Activated naive CD4-positive, alpha-beta T cell treated with anti-CD3 and anti-CD28 coated beads for 36 hours (primary cell): ENCODE measurements around the gene UFC1. TPM values are rescaled to one million over a fixed set of nuclear protein-coding genes. Genes with fewer than 3 reads are reported as not detected.

ENCODE experiments used
- CTCF ChIA-PET: fragments of 350-600 bp; sonication (Branson Sonifier 250); formaldehyde crosslinking; loops from one replicate; lab custom pipeline; 2021; ENCODE audit warnings: antibody characterized with exemption; lab: Charles Lee
- DNase-seq: peaks from one replicate; pipeline ENCODE4 v3.0.0-alpha.2; 2020
- H3K27ac Mint-ChIP-seq: one replicate; pipeline ENCODE4 v1.8.0; 2021; ENCODE audit warnings: mild to moderate bottlenecking, mixed read lengths
- H3K27me3 Mint-ChIP-seq: one replicate; pipeline ENCODE4 v1.8.0; 2021; ENCODE audit warnings: low read depth, mixed read lengths
- H3K36me3 Mint-ChIP-seq: one replicate; pipeline ENCODE4 v1.8.0; 2021; ENCODE audit warnings: low read depth, mixed read lengths
- H3K4me1 Mint-ChIP-seq: one replicate; pipeline ENCODE4 v1.8.0; 2021; ENCODE audit warnings: low read depth, mixed read lengths
- H3K4me3 Mint-ChIP-seq: one replicate; pipeline ENCODE4 v1.8.0; 2021; ENCODE audit warnings: mild to moderate bottlenecking, moderate library complexity, mixed read lengths
- H3K9me3 Mint-ChIP-seq: one replicate; pipeline ENCODE4 v1.8.0; 2021; ENCODE audit warnings: mixed read lengths
- intact Hi-C: fragments of 100-400 bp; cut with micrococcal nuclease; formaldehyde crosslinking; loops from one replicate; pipeline ENCODE4 v1.15.1; 2023
- total RNA-seq, 2 experiments: library from RNA; stranded (reverse); gene quantifications; one replicate each; pipeline ENCODE4 v1.2.3, GENCODE V29; 2021

UFC1 gene
- total RNA-seq, 2 experiments from 2014 or later, result 89.4 to 94.9 TPM

GRCh38 chr1:161121042-161121650 lies 32.6 kb upstream of the UFC1 start:
- no peaks in the 10 kb centered on the region for H3K27me3 Mint-ChIP-seq
- DNase-seq, result no peak
- CTCF ChIA-PET, result interaction anchor here (0.8 to 2.1 kb wide), 3 partner anchors 12 to 24 kb away, joined by 4 to 11 read pairs (median 5); partner anchors contain the start of gene DEDD
- peak overlapping the region; percentile 88 for H3K27ac Mint-ChIP-seq
- H3K36me3 Mint-ChIP-seq, result peaks cover 47% of the 10 kb centered on the region
- H3K4me3 Mint-ChIP-seq, result no peak overlapping the region
- intact Hi-C loops, result no loop called here
- H3K4me1 Mint-ChIP-seq, result peaks cover 46% of the 10 kb centered on the region
- no peaks in the 10 kb centered on the region for H3K9me3 Mint-ChIP-seq

GRCh38 chr1:161121834-161122233 lies 31.9 kb upstream of the UFC1 start:
- H3K27me3 Mint-ChIP-seq, result no peaks in the 10 kb centered on the region
- H3K9me3 Mint-ChIP-seq, result no peaks in the 10 kb centered on the region
- H3K4me3 Mint-ChIP-seq, result no peak overlapping the region
- intact Hi-C loops, result no loop called here
- CTCF ChIA-PET, result interaction anchor here (0.8 to 2.1 kb wide), 3 partner anchors 11 to 24 kb away, joined by 4 to 11 read pairs (median 5); partner anchors contain the start of gene DEDD
- no peak for DNase-seq
- peaks cover 43% of the 10 kb centered on the region for H3K4me1 Mint-ChIP-seq
- H3K27ac Mint-ChIP-seq, result peak overlapping the region; percentile 88
- peaks cover 47% of the 10 kb centered on the region for H3K36me3 Mint-ChIP-seq

GRCh38 chr1:161122967-161123366 lies 30.8 kb upstream of the UFC1 start:
- peak overlapping the region; percentile 38 for H3K27ac Mint-ChIP-seq
- no peak for DNase-seq
- no peak overlapping the region for H3K4me3 Mint-ChIP-seq
- CTCF ChIA-PET, result no interaction called here
- H3K27me3 Mint-ChIP-seq, result no peaks in the 10 kb centered on the region
- no peaks in the 10 kb centered on the region for H3K9me3 Mint-ChIP-seq
- intact Hi-C loops, result no loop called here
- H3K4me1 Mint-ChIP-seq, result peaks cover 52% of the 10 kb centered on the region
- peaks cover 52% of the 10 kb centered on the region for H3K36me3 Mint-ChIP-seq

GRCh38 chr1:161127649-161128048 lies 26.1 kb upstream of the UFC1 start:
- H3K4me1 Mint-ChIP-seq, result peaks cover 55% of the 10 kb centered on the region
- no peak overlapping the region for H3K4me3 Mint-ChIP-seq
- H3K27ac Mint-ChIP-seq, result no peak overlapping the region
- H3K36me3 Mint-ChIP-seq, result peaks cover 52% of the 10 kb centered on the region
- H3K27me3 Mint-ChIP-seq, result no peaks in the 10 kb centered on the region
- DNase-seq, result no peak
- CTCF ChIA-PET, result interaction anchor here (1.8 kb wide), 1 partner anchor 11 kb away, joined by 8 read pairs; no protein-coding TSS in a partner anchor
- intact Hi-C loops, result no loop called here
- H3K9me3 Mint-ChIP-seq, result no peaks in the 10 kb centered on the region

GRCh38 chr1:161128591-161129420 lies 25.0 kb upstream of the UFC1 start:
- intact Hi-C loops, result no loop called here
- no peaks in the 10 kb centered on the region for H3K27me3 Mint-ChIP-seq
- peaks cover 45% of the 10 kb centered on the region for H3K36me3 Mint-ChIP-seq
- H3K9me3 Mint-ChIP-seq, result no peaks in the 10 kb centered on the region
- CTCF ChIA-PET, result interaction anchor here (1.2 to 1.8 kb wide), 2 partner anchors 10 to 14 kb away, joined by 3 to 8 read pairs; no protein-coding TSS in a partner anchor
- H3K4me3 Mint-ChIP-seq, result no peak overlapping the region
- H3K4me1 Mint-ChIP-seq, result peaks cover 55% of the 10 kb centered on the region
- no peak for DNase-seq
- H3K27ac Mint-ChIP-seq, result peak overlapping the region; percentile 69

- intact Hi-C loops, result loop anchor here (10.0 kb wide), 1 partner anchor 295 kb away; no protein-coding TSS in a partner anchor
- no peaks in the 10 kb centered on the region for H3K9me3 Mint-ChIP-seq
- peaks cover 55% of the 10 kb centered on the region for H3K4me1 Mint-ChIP-seq
- H3K36me3 Mint-ChIP-seq, result peaks cover 43% of the 10 kb centered on the region
- DNase-seq, result no peak
- CTCF ChIA-PET, result interaction anchor here (1.2 kb wide), 2 partner anchors 13 to 36 kb away, joined by 3 read pairs; partner anchors contain the start of gene PPOX
- H3K27ac Mint-ChIP-seq, result peak overlapping the region; percentile 44
- H3K27me3 Mint-ChIP-seq, result no peaks in the 10 kb centered on the region
- no peak overlapping the region for H3K4me3 Mint-ChIP-seq
These were observed 23.5 kb upstream of the UFC1 start for GRCh38 chr1:161130266-161130665.

- peaks cover 51% of the 10 kb centered on the region for H3K4me1 Mint-ChIP-seq
- H3K36me3 Mint-ChIP-seq, result peaks cover 34% of the 10 kb centered on the region
- intact Hi-C loops, result loop anchor here (1.0 to 10.0 kb wide), 9 partner anchors 12 to 297 kb away; partner anchors contain the start of genes ARHGAP30, NDUFS2, PPOX and UFC1
- no peak overlapping the region for H3K27ac Mint-ChIP-seq
- H3K27me3 Mint-ChIP-seq, result no peaks in the 10 kb centered on the region
- DNase-seq, result peak; percentile 43
- H3K9me3 Mint-ChIP-seq, result no peaks in the 10 kb centered on the region
- no peak overlapping the region for H3K4me3 Mint-ChIP-seq
- CTCF ChIA-PET, result interaction anchor here (0.6 to 2.4 kb wide), 7 partner anchors 9 to 295 kb away, joined by 3 to 11 read pairs (median 4); partner anchors contain the start of gene PPOX
These were observed 22.0 kb upstream of the UFC1 start for GRCh38 chr1:161131523-161132409.

GRCh38 chr1:161132410-161133219 lies 21.2 kb upstream of the UFC1 start, which contains the start of gene DEDD:
DEDD (minus strand) TSS chr1:161132667; CDS start chr1:161124462, 8,205 bp downstream.
- no peak within 1 kb of the TSS for H3K4me3 Mint-ChIP-seq
- intact Hi-C loops, result loop anchor here (1.0 to 10.0 kb wide), 9 partner anchors 13 to 298 kb away; partner anchors contain the start of genes ARHGAP30, NDUFS2, PPOX and UFC1
- DNase-seq, result peak; percentile 95
- H3K36me3 Mint-ChIP-seq, result peaks cover 27% of the 10 kb centered on the region
- CTCF ChIA-PET, result interaction anchor here (0.6 to 2.4 kb wide), 7 partner anchors 9 to 91 kb away, joined by 3 to 11 read pairs (median 4); partner anchors contain the start of gene PPOX
- no peaks in the 10 kb centered on the region for H3K9me3 Mint-ChIP-seq
- no peak within 1 kb of the TSS for H3K27ac Mint-ChIP-seq
- H3K4me1 Mint-ChIP-seq, result peaks cover 44% of the 10 kb centered on the region
- no peaks in the 10 kb centered on the region for H3K27me3 Mint-ChIP-seq

- peaks cover 37% of the 10 kb centered on the region for H3K4me1 Mint-ChIP-seq
- no peaks in the 10 kb centered on the region for H3K9me3 Mint-ChIP-seq
- intact Hi-C loops, result loop anchor here (2.0 to 10.0 kb wide), 2 partner anchors 52 to 298 kb away; no protein-coding TSS in a partner anchor
- H3K4me3 Mint-ChIP-seq, result no peak overlapping the region
- no peak for DNase-seq
- H3K36me3 Mint-ChIP-seq, result peaks cover 22% of the 10 kb centered on the region
- H3K27ac Mint-ChIP-seq, result no peak overlapping the region
- CTCF ChIA-PET, result interaction anchor here (0.8 to 2.4 kb wide), 6 partner anchors 8 to 91 kb away, joined by 3 to 11 read pairs (median 6); partner anchors contain the start of gene PPOX
- no peaks in the 10 kb centered on the region for H3K27me3 Mint-ChIP-seq
These were observed 20.5 kb upstream of the UFC1 start for GRCh38 chr1:161133220-161133740.

- CTCF ChIA-PET, result interaction anchor here (0.7 to 7.8 kb wide), 14 partner anchors 10 to 303 kb away, joined by 3 to 45 read pairs (median 6); partner anchors contain the start of genes ARHGAP30 and KLHDC9
- DNase-seq, result no peak
- H3K9me3 Mint-ChIP-seq, result no peaks in the 10 kb centered on the region
- H3K4me3 Mint-ChIP-seq, result no peak overlapping the region
- peaks cover 2% of the 10 kb centered on the region for H3K36me3 Mint-ChIP-seq
- no peak overlapping the region for H3K27ac Mint-ChIP-seq
- intact Hi-C loops, result loop anchor here (2.0 to 10.0 kb wide), 2 partner anchors 39 to 303 kb away; partner anchors contain the start of gene KLHDC9
- H3K27me3 Mint-ChIP-seq, result no peaks in the 10 kb centered on the region
- H3K4me1 Mint-ChIP-seq, result peaks cover 4% of the 10 kb centered on the region
These were observed 15.9 kb upstream of the UFC1 start for GRCh38 chr1:161137881-161138280.
